Measurements from ENCODE around the gene BPIFB2.

- TF ChIP-seq, protein P1, sequence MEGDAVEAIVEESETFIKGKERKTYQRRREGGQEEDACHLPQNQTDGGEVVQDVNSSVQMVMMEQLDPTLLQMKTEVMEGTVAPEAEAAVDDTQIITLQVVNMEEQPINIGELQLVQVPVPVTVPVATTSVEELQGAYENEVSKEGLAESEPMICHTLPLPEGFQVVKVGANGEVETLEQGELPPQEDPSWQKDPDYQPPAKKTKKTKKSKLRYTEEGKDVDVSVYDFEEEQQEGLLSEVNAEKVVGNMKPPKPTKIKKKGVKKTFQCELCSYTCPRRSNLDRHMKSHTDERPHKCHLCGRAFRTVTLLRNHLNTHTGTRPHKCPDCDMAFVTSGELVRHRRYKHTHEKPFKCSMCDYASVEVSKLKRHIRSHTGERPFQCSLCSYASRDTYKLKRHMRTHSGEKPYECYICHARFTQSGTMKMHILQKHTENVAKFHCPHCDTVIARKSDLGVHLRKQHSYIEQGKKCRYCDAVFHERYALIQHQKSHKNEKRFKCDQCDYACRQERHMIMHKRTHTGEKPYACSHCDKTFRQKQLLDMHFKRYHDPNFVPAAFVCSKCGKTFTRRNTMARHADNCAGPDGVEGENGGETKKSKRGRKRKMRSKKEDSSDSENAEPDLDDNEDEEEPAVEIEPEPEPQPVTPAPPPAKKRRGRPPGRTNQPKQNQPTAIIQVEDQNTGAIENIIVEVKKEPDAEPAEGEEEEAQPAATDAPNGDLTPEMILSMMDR (IDR thresholded peaks at IDR 0.05): no peak
- no peak for TF ChIP-seq POLR2A (IDR thresholded peaks at IDR 0.05)
These were observed 21.1 kb upstream of the BPIFB2 start for GRCh38 chr20:32986331-32986966.

Data from heart left ventricle (tissue), 13 donors.